Endothelial cell (in vitro differentiated cells): ENCODE measurements around the gene MICB. TPM values are rescaled to one million over a fixed set of nuclear protein-coding genes. Genes with fewer than 3 reads are reported as not detected.
"Not testable (repeated sequence)": the region's sequence is repeated elsewhere in the genome, so short reads cannot be mapped to it uniquely, and the experiment has no call there.

Experiments used
- DNase-seq: peaks from one replicate; pipeline ENCODE4 v3.0.0; 2021; ENCODE audit warnings: low spot score
- H3K27ac Mint-ChIP-seq: one replicate; pipeline ENCODE4 v1.8.0; 2021; ENCODE audit warnings: mixed read lengths, inconsistent platforms; ENCODE audit not compliant: unreplicated experiment
- H3K27me3 Mint-ChIP-seq: one replicate; pipeline ENCODE4 v1.8.0; 2021; ENCODE audit warnings: mild to moderate bottlenecking, moderate library complexity, mixed read lengths, inconsistent platforms; ENCODE audit not compliant: unreplicated experiment
- H3K36me3 Mint-ChIP-seq: one replicate; pipeline ENCODE4 v1.8.0; 2021; ENCODE audit warnings: mild to moderate bottlenecking, low read depth, mixed read lengths, inconsistent platforms; ENCODE audit not compliant: unreplicated experiment
- H3K4me1 Mint-ChIP-seq: one replicate; pipeline ENCODE4 v1.8.0; 2021; ENCODE audit warnings: mild to moderate bottlenecking, mixed read lengths, inconsistent platforms; ENCODE audit not compliant: unreplicated experiment
- H3K4me3 Mint-ChIP-seq: one replicate; pipeline ENCODE4 v1.8.0; 2021; ENCODE audit warnings: mild to moderate bottlenecking, mixed read lengths, inconsistent platforms; ENCODE audit not compliant: unreplicated experiment
- H3K9me3 Mint-ChIP-seq: one replicate; pipeline ENCODE4 v1.8.0; 2021; ENCODE audit warnings: mixed read lengths, inconsistent platforms; ENCODE audit not compliant: unreplicated experiment
- CTCF ChIP-seq: fragments of 200-600 bp; sonication (generic); IDR thresholded peaks from one replicate; pipeline ENCODE4 v1.5.0; 2021; ENCODE audit warnings: antibody characterized with exemption; ENCODE audit not compliant: unreplicated experiment
- total RNA-seq: library from RNA; stranded (reverse); fragmentation: NEBNext Ultra II Directional; extraction: Animal tissue kit (Norgen Biotek cat#: 25700); gene quantifications from one replicate; pipeline ENCODE4 v1.2.1, GENCODE V29; 2021; ENCODE audit not compliant: unreplicated experiment

Gene MICB
- total RNA-seq, 1 donor from 2014 or later, result 3.6 TPM

GRCh38 chr6:31546958-31547726 lies 49.2 kb downstream of the MICB start, which contains the start of gene NFKBIL1:
NFKBIL1 (plus strand) TSS chr6:31547608; CDS start chr6:31547695, 87 bp downstream.
- Mint-ChIP-seq H3K4me3 (peak within 1 kb of the TSS; percentile 85), H3K36me3 (no peaks in the 10 kb centered on the region), H3K4me1 (peaks cover 10% of the 10 kb centered on the region), H3K27me3 (peaks cover 2% of the 10 kb centered on the region), H3K27ac (peak within 1 kb of the TSS; percentile 87), H3K9me3 (no peaks in the 10 kb centered on the region)
- DNase-seq, result peak; percentile 67
- TF ChIP-seq CTCF, result no peak

GRCh38 chr6:31547727-31548543 lies 50.0 kb downstream of the MICB start:
- no peak for DNase-seq

GRCh38 chr6:31548544-31548873 lies 50.6 kb downstream of the MICB start:
- Mint-ChIP-seq H3K4me1 (peaks cover 10% of the 10 kb centered on the region), H3K4me3 (no peak overlapping the region), H3K36me3 (no peaks in the 10 kb centered on the region), H3K27me3 (peaks cover 2% of the 10 kb centered on the region), H3K27ac (no peak overlapping the region), H3K9me3 (no peaks in the 10 kb centered on the region)
- no peak for DNase-seq
- no peak for TF ChIP-seq CTCF

More at GRCh38 chr6:31547727-31548543, 50.0 kb downstream of the MICB start:
- H3K27me3 Mint-ChIP-seq, result peaks cover 2% of the 10 kb centered on the region
- peak overlapping the region; percentile 87 for H3K27ac Mint-ChIP-seq
- no peaks in the 10 kb centered on the region for H3K9me3 Mint-ChIP-seq
- TF ChIP-seq CTCF, result no peak
- H3K4me3 Mint-ChIP-seq, result peak overlapping the region; percentile 85
- H3K36me3 Mint-ChIP-seq, result no peaks in the 10 kb centered on the region
- peaks cover 10% of the 10 kb centered on the region for H3K4me1 Mint-ChIP-seq

- not testable (repeated sequence) for H3K27me3 Mint-ChIP-seq
Measured at GRCh38 chr6:31551371-31551770, 53.4 kb downstream of the MICB start.

GRCh38 chr6:31556307-31556706 lies 58.4 kb downstream of the MICB start:
- no peaks in the 10 kb centered on the region for H3K9me3 Mint-ChIP-seq
- no peak overlapping the region for H3K4me3 Mint-ChIP-seq
- no peak for TF ChIP-seq CTCF
- no peak for DNase-seq
- H3K4me1 Mint-ChIP-seq, result peaks cover 24% of the 10 kb centered on the region
- H3K36me3 Mint-ChIP-seq, result peaks cover 17% of the 10 kb centered on the region
- no peak overlapping the region for H3K27ac Mint-ChIP-seq
- peaks cover 2% of the 10 kb centered on the region for H3K27me3 Mint-ChIP-seq

More at GRCh38 chr6:31551371-31551770, 53.4 kb downstream of the MICB start:
- not testable (repeated sequence) for H3K9me3 Mint-ChIP-seq, H3K4me3 Mint-ChIP-seq, H3K36me3 Mint-ChIP-seq, H3K4me1 Mint-ChIP-seq
- peak overlapping the region; percentile 80 for H3K27ac Mint-ChIP-seq
- peak; percentile 63 for DNase-seq
